ENCODE data around the gene SLC22A3.

- TF ChIP-seq, protein P1, sequence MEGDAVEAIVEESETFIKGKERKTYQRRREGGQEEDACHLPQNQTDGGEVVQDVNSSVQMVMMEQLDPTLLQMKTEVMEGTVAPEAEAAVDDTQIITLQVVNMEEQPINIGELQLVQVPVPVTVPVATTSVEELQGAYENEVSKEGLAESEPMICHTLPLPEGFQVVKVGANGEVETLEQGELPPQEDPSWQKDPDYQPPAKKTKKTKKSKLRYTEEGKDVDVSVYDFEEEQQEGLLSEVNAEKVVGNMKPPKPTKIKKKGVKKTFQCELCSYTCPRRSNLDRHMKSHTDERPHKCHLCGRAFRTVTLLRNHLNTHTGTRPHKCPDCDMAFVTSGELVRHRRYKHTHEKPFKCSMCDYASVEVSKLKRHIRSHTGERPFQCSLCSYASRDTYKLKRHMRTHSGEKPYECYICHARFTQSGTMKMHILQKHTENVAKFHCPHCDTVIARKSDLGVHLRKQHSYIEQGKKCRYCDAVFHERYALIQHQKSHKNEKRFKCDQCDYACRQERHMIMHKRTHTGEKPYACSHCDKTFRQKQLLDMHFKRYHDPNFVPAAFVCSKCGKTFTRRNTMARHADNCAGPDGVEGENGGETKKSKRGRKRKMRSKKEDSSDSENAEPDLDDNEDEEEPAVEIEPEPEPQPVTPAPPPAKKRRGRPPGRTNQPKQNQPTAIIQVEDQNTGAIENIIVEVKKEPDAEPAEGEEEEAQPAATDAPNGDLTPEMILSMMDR (IDR thresholded peaks at IDR 0.05; ENCODE audit: low read depth, low read length, poor library complexity, severe bottlenecking), result no peak
- no peak for TF ChIP-seq EZH2phosphoT487 (IDR thresholded peaks at IDR 0.05; ENCODE audit: borderline replicate concordance, low read length)
Measured at GRCh38 chr6:160391419-160392116, 43.4 kb downstream of the SLC22A3 start.
